Fibroblast of skin of right quadriceps (primary cell): ENCODE results near the gene HDAC4.
A peak's percentile ranks its signal among the peaks of the same experiment; 100 is the strongest.

Experiments used
- DNase-seq: peaks from one replicate; pipeline ENCODE4 v3.0.0-alpha.2; 2013

The HDAC4 gene

DNA sequence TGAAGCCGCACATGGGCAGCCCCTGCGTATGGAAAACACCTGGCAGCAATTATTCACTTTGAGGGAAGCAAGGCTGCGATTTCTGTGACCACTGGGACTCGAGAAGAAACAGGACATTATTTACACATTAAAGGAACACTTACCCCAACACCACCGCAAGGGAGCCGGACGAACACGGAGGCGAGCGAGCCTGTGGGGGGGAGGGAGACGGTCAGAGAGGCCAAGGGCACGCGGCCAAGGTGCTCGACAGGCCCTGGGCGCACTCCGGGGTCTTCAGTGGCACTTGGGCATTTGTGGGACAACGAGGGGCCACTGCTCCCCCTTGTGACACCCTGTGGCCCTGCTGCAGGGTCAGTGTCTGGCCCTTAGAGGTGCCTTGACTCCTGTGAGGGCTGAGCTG, 306.0 kb downstream of the HDAC4 start:
- no peak for DNase-seq

DNA sequence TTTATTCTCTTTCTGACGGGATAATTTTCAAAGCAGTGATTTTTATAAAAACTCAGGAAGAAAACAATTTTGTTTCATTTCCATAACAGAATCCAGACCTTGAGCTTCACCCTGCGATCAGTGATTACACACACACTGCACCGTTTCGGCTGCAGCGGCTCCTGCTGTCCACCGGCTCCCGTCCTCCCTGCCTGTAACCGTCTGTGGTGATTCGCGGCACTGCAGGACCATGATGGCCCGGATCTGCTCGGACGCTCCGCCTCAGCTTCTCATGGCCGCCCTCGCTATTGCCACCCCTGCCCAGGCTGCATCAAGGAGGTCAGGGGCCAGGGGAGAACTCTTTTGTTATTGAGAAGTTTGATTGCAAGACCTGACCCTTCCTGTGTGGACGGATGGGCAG, 306.9 kb downstream of the HDAC4 start:
- no peak for DNase-seq

DNA sequence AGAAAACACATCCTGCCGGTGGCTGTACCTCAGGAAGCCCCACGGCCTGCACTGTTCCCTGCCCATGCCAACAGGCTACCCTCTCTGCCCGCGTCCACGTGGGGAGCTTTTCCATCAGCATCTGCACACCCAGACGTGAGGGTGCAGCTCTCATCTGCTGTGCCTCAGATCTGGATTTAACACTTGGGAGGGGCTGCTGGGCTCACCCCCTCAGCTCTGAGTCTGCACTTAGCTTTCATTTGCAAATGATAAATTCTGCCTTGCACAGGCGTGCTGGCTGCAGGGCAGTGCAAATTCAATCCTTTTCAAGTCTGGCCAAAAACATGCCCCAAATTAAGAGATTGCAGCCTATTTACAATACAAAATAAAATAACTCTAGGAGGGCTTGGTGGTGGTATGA, 307.3 kb downstream of the HDAC4 start:
- DNase-seq: no peak

DNA sequence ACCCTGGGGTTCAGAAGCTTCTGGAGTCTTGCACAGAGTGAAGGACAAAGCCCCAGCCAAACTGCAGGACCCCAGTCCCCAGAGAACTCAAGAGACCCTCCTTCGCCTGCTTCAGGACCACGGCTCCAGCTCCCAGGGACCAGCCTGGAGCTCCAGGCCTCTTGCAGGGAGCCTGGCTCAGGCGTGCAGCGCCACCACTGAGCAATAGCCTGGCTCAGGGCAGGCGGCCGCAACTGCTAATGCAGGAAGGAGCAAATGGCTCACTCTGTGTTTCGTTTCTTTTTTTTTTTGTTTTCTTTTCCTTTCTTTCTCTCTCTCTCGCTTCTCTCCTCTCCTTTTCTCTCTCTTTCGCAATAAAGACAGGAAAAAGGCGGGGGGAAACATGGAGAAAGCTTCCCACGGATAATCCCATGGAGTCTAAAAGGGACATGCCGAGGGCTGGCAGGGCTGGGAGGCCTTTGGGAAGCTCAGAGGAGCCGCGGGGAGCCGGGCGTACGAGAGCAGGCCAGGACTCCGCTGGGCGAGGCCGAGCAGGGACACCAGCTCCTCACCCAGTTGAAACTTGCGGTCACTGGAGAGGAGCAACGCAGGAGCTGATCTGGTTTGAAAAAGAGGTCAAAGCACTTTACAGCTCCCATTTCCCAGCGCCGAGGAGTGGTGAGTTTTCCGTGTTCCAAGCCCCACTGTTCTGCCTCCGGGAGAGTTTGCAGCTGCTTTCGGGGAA, 308.1 kb downstream of the HDAC4 start:
- DNase-seq: no peak

DNA sequence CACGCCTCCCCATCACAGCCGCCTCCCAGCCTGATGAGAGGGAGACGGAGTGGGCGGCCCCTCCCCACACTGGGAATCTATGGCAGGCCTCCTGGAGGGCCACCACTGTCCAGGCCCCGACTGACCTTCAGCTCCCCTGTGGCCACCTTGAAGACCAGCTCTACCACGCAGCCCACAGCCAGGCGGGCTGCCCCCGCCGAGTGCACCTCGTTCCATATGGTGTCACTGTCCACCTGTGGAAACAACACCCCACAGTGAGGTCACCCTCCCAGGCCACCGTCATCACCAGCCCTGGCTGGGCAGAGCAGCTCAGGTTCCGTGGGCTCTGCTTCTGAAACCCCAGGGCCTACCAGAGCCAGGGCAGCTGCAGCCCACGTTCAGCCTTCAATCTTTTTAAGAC, 310.9 kb downstream of the HDAC4 start:
- no peak for DNase-seq

DNA sequence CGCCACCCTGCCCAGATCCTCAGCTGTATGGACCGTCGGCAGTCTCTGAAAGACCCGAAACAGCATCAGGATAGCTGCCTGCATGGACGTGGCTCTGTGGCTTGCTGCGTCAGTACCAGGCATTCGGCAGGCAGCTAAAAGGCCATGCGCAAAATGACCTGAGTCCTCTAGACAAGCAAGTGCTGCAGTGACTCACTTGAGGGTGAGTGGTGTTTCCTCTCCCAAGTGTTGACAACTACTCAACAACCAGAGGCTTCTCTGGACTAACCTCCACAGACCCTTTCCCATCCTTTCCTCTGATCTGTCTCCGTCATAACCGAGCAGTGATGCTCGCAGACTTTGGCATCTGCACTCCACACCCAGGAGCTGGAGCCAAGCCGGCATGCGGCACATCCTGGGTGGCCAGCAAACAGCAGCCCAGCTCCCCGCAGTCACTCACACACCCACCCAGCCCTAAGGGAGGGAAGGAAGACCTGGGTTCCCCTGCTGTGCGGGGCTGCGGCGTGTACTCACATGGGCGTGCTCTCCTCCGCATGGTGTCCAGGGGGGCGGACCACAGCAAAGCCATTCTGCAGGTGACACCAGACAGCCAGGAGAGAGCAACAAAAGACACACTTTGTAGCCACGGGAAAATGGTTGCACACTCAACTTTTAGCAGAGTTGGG, 313.6 kb downstream of the HDAC4 start:
- peak; percentile 43 for DNase-seq

DNA sequence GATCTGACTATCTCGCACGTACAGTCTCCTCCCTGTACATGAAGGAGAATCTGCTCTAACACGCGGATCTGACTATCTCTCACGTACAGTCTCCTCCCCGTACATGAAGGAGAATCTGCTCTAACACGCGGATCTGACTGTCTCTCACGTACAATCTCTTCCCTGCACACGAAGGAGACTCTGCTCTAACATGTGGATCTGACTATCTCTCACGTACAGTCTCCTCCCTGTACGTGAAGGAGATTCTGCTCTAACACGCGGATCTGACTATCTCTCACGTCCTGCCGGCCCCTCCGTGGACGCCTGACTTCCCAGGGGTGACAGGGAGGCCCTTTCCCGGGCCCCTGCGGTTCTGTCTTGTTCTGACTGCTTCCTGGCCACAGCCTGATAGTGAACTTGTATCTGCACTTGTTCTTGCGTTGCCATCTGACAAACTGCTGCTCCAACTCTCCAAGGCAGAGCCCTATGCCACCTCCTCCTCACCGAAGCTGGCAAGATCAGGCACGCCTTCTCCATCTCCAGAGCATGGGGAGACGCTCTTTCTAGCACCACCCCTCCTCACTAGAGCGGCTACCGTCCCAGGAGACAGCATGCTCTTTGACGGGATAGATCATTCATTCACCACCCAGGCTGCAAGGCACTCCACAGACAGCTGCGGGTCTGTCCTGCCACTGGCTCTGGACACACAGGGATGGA, 314.3 kb downstream of the HDAC4 start:
- no peak for DNase-seq

DNA sequence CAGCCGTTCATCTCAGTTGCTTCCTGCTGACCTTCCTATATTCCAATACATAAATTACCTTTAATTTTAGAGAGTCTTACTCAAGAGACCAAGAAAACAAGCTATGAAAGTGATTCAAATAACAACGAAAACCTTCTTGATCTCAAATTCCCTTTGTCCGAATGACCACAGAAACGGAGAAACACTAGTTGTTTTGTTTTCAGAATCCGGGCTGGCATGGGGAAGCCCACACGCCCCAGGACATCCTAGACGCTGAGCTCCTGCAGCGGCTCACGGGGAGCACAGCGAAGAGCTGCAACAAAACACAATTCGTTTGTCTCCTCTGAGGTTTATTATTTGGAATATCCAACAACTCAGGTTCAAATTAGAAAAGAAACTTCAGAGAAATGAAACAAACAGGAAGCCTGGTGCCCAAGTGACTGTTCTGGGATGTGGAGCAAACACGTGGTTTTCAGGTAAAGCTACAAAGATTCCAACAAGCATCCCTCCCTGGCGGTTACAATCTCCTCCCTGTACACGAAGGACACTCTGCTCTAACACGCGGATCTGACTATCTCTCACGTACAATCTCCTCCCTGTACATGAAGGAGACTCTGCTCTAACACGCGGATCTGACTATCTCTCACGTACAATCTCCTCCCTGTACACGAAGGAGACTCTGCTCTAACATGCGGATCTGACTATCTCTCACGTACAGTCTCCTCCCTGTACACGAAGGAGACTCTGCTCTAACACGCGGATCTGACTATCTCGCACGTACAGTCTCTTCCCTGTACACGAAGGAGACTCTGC, 315.4 kb downstream of the HDAC4 start:
- DNase-seq: no peak

DNA sequence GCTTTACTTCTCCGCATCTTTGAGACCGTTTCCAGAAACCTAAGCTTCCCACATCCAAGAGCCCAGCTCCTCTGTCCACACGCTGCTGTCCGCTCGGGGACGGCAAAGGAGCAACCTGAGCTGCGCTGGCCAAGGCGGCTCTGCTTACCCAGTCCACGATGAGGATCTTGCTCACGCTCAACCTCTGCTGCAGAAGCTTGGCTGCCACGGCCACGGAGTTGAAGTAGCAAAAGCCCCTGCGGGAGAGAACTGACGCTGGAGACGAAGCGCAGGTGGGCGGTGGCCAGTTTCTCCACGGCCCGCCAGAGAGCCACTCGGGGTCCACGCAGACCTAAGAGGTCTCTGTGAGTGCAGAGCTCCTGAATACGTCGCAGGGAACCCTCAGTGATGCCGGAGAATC, 316.8 kb downstream of the HDAC4 start:
- DNase-seq: no peak

DNA sequence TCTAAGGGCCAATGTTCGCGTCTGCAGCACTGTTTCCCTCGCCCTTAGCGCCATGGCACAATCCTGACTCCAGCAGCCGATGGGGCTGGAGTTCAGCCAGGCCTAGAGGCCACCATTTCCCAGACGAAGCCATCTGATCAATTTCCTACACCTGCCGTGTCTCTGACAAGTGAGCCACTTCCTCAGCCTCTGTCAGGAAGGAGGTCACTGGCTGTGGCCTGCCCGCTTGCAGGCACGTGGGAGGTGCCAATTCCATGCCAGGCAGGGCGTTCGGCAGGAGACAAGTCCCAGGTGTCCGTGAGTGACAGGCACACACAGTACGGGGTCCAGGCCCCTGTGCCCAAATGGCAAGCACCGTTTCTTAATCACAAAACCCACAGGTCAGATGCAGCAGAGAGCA, 318.4 kb downstream of the HDAC4 start:
- DNase-seq: no peak

DNA sequence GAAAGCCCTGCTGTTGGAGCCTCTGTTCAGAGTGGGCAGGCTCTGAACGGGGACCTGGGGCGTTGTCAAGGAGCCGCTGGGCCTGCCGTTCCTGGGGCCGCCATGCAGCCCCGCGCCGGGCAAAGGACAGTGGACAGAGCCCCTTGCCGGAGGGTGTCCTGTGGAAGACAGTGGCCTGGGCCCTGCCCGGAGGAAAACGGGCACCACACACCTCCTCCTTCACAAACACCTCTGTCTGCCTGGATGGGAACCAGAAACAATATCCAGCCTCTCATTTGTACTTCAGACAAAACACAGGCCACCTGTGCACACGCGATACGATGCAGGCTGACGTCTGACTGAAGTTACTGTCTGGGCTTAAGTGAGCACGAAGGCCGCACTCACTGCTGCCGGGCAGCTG, 319.2 kb downstream of the HDAC4 start:
- no peak for DNase-seq

DNA sequence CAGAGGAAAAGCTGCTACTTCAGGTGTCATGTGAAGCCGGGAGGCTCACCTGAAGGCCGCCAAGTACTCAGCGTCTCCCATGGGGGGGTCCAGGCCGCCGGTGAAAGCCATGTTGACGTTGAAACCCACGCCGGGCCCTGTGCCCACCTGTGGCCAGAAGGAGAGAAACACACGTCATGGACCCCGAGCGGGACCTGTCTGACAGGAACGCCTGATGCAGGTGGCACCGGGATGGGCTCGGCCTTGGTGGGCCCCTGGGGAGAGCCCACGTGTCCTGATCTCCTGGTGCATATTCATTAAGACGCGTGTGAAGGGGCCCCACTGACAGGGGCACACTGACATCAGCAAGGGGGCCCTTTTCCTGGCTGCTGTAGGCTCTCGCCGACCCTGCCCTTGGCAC, 319.8 kb downstream of the HDAC4 start:
- DNase-seq: no peak

DNA sequence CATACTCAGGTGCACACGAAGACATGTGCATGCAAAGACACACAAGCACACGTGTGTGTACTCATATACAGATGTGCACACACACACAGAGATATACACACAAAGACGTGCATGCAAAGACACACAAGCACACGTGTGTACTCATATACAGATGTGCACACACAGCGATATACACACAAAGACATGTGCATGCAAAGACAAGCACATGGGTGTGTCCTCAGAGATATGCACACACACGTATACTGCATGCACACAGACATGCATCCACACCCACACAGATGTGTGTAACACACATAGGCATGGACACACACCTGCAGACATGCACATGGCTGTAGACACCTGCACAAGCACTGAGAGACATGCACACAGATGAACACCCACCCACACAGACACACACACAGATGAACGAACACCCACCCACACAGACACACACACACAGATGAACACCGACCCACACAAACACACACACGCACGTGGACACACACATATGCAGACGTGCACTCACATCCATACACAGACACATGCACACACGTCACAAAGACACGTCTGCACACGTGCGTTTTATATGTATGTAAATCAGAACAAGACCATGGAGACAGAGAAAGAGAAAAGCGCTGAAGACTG, 321.0 kb downstream of the HDAC4 start:
- DNase-seq: no peak

DNA sequence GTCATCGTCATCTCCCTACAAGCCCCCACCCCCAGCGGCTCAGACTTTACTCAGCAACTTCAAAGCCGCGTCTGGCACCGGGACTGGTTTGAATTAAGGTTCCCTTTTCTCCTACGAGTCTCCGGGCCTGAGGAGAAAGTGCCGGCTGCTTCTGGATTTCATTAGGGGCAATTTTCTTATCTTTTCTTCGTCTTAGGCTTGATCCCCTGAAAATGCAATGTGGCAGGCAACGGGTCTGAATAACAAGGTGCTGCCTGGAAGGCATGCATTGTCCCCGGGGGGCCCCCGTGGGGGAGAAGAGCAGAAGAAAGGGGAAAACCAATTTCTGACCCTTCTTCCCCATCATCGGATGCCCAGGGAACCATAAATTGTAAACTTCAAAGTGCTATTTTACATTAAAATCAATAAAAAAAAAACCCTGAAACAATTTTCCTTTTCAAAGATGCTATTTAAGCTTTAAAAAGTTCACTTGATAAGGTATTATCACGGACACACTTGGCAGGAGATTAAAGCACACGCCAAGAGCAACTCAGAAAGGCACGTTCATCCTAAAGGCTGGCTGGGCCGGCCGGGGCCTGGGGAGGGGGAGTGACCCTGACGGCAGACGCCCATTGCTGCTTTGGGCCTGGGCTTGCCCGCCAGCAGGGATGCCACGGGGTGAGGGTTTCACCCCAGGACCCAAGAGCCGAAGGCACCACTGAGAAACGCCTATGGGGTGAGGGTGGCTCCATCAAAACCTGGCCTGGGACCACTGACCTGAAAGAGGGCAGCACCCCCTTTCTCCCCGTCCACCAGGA, 322.5 kb downstream of the HDAC4 start:
- no peak for DNase-seq

DNA sequence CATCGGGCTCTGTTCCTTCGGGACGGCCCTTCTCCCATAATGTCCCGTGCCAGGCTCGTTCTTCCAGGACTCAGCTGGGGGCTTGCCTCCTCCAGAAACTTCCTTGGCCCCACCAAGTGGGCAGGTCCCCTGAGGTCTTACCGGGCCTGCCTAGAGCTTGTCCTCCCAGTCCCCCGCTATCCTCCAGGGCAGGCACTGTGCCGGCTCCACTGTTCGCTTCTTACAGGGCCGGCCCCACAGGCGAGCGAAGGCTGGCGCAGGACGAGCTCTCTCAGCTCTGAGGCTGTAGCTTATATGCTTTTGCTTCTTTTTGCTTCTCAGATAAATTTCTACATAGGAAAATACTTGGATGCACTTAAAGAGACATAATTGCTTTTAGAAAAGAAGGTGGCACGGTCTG, 323.6 kb downstream of the HDAC4 start:
- DNase-seq: no peak

DNA sequence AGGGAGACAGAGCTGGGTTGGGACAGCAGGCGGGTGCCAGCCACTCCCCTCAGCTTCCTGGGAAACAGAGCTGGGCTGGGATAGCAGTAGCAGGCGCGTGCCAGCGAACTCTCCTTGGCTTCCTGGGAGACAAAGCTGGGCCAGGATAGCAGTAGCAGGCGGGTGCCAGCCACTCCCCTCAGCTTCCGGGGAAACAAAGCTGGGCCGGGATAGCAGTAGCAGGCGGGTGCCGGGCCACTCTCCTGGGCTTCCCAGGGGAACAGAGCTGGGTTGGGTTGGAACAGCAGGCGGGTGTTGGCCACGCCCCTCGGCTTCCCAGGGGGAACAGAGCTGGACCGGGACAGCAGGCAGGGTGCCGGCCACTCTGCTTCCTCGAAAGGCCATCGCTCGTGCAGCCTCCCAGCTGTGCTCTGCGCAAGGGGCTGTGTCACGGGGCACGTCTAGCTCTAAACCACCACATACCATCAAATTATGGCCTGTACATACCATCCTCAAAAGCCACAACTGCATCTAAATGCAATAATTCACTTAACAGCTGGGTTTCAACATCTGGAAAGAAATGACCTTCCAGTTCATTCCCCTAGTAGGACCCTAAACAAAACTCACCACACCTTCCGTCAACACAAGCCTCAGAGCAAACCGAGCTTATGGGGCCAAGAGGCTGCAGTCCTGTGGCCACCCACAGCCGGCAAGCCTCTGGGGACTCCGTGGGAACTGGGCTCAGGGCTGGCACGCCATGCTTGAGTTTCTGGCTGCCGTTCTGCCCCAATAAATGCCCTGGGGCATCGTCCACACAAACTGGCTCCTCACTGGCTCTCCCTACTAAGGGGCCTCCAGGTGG, 324.7 kb downstream of the HDAC4 start:
- no peak for DNase-seq

DNA sequence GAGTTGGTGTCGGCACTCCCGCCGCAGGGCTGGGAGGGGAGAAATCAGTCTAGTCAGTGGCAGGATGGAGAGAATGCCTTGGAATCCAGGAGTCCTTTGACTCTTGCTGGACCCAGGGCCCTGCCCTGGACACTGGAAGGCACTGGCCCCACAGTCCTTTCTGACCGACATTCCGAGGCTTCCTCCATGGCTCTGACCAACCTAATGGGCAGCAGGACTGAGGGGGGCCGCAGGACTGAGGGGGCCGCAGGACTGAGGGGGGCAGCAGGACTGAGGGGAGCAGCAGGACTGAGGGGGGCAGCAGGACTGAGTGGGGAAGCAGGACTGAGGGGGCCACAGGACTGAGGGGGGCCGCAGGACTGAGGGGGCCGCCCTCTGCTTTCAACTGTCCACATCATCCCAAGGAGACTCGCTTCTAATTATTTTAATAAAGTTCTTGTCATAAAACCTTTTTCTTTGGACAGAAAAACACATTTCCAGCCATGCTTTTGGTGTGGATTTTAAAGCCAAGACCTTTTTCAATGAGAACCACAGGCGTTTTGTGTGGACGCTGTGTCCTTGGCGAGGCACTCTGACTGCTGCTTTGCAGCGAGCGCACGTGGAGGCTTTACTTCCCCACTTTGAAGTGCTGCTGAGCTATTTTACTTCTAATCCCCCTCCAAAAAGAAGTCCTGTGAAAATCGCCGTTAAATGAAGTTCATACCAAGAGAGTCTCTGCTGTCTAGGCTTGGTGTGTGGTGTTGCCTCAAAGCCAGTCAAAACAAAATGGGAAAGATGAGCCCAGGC, 326.9 kb downstream of the HDAC4 start:
- DNase-seq: no peak

DNA sequence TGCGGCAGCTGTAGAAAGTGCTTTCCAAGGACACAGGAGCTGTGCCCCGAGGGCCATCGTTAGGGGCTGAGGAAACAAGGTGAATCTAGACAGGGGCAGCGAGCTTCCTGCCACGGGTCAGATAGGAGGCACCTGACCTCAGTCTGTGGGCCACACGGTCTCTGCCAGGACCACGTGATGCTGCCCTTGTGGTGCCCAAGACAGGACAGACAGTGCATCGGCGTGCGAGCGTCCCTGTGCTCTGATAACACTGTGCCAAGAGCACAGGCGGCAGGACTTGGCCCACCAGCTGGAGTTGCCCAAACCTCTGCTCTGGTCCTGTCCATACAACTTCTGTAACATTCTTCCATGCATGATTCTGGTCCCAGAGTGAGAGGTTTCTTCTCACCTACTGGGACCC, 327.6 kb downstream of the HDAC4 start:
- no peak for DNase-seq

DNA sequence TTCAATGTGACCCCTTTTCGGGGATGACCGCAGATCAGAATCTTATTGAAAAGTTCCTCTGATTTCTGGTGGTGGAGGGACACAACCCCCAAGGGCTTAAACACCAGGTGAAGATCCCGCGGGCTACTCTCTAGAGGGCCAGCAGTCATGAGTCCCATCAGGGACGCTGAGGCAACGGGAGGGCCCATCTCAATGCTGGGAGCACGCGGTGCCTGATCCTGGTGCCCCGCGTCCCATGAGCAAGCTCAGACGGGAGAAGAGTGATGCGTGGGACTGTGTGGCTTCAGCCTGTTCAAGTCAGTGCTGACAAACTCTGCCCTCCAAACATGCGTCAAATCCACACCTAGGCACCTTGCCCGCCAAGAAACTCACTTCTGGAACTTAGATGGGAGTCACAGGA, 328.0 kb downstream of the HDAC4 start:
- no peak for DNase-seq

DNA sequence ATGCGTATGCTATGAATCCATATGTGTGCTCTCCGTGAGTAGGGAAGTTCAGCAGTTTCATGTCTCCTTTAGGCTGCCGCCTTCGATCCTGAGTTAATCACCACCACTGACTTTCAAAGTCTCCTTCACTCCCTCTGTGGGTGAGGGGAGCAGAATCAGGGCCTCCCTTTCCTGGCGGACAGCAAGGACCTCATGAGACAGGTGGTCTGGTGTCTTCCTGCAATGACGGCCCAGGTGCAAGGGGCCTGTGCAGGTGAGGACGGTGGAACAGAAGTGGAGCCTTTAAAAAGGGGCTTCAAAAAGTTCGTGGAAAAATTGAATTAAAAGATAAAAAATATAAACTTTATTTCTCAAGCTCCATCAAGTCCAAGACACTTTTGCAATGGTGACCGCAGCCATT, 330.4 kb downstream of the HDAC4 start:
- no peak for DNase-seq
